NCI-H345 treated with DMSO at 0.1 percent for 48 hours (cell line): ENCODE results near the gene DHDDS.
A peak's percentile ranks its signal among the peaks of the same experiment; 100 is the strongest.
"Not testable (repeated sequence)": the region's sequence is repeated elsewhere in the genome, so short reads cannot be mapped to it uniquely, and the experiment has no call there.

Experiments used
- DNase-seq: peaks from one replicate; lab custom pipeline; 2025; ENCODE audit not compliant: unreplicated experiment; lab: John Stamatoyannopoulos, UW

Gene DHDDS, protein sequence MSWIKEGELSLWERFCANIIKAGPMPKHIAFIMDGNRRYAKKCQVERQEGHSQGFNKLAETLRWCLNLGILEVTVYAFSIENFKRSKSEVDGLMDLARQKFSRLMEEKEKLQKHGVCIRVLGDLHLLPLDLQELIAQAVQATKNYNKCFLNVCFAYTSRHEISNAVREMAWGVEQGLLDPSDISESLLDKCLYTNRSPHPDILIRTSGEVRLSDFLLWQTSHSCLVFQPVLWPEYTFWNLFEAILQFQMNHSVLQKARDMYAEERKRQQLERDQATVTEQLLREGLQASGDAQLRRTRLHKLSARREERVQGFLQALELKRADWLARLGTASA

DNA sequence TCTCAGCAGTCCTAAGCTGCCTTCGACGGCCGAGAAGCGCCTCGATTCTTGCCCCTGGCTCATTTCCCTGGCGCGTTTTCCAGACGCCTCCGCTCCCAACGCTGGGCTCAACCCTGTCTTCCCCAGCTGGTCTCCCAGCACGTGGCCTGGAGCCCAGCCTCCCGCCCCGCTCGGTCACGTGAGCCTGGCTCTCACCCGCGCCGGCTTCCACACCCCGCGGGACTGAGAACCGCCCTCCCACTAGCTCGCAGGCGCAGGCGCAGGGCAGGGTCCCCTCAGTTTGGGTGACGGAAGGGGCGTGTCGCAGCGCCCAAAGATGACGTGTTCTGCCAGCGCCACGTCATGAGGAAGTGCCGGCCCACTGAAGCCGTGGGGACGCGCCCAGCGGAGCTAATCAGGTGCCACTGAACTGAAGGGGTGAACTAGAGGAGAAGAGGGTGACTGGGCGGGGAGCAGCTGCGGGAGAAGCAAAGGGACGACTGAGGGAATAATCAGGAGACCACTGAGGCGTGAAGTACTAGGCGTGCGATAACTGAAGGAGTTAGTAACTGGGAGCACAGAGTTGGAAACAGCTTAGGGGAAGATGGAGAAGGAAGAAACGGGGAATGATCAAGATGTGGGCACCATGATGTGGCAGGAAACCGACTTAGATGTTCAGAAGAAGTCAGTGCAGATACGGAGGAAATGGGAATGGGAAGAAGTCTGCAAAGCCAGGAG is at the start of gene DHDDS:
Gene DHDDS (plus strand): TSS at position 343 of the 717 bp plus-strand sequence. CDS start 625 bp downstream, outside the sequence.
- DNase-seq, result peak; percentile 95

DNA sequence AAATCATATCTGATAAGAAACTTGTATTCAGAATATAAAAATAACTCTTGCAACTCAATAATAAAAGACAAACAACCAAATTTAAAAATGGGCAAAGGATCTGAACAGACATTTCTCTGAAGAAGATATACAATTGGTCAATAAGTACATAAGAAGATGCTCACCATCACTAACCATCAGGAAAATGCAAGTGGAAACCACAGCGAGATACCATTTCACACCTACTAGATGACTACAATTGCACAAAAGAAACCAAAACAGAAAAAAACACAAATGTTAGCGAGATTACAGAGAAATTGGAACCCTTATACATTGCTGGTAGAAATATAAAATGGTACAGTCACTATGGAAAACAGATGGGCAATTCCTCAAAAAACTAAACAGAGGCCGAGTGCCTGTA is 48.0 kb upstream of the DHDDS start:
- no peak for DNase-seq

- not testable (repeated sequence) for DNase-seq
These were observed 47.1 kb upstream of the DHDDS start for GRCh38 chr1:26385063-26385462.

- DNase-seq, result no peak
These were observed 44.7 kb upstream of the DHDDS start for GRCh38 chr1:26387447-26387846.

- no peak for DNase-seq
These were observed 43.2 kb upstream of the DHDDS start for GRCh38 chr1:26388791-26389445.

GRCh38 chr1:26389604-26390247 is 42.4 kb upstream of the DHDDS start:
- no peak for DNase-seq

DNA sequence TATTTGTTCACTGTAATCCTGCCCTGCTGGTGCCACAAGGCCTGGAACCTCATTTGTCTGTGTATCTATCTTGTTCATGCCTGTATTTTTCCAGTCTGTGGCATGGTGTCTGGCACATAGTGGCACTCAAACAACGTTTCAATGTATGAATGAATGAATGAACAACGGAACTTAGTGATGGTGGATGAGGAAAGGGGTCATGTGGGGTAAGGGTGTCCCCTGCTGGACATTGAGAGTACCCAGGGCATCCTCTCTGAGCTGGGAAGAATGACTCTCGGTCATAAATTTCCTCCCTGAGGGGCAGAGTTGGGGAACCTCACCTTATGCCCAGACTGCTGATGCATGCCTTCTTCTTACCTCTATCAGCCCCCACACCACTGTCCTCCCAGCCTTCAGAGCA is 40.7 kb upstream of the DHDDS start:
- DNase-seq, result no peak

DNA sequence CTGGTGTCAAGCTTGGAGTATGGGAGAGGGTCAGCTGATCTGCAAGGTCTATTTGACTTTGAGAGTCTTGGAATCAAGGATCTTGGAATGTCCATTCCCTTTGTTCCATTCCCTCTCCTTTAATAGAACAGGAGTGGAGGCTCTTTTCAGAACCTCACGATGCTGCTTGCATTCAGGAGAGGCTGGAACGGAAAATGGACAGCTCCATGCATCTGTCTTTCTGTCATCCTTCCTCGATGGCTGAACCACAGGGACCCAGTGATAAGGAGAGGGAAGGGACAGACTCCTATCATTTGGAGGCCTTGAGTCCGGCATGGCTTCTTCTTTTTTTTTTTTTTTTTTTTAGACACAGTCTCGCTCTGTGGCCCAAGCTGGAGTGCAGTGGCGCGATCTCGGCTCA is 36.4 kb upstream of the DHDDS start:
- no peak for DNase-seq

GRCh38 chr1:26399034-26399433 is 33.1 kb upstream of the DHDDS start:
- DNase-seq, result no peak

- no peak for DNase-seq
These were observed 30.2 kb upstream of the DHDDS start for GRCh38 chr1:26401891-26402290.

- DNase-seq, result no peak
These were observed 28.5 kb upstream of the DHDDS start for GRCh38 chr1:26403656-26404055.

GRCh38 chr1:26404641-26405040 is 27.5 kb upstream of the DHDDS start:
- no peak for DNase-seq

GRCh38 chr1:26405281-26405915 is 26.7 kb upstream of the DHDDS start:
- DNase-seq, result no peak

- DNase-seq, result no peak
These were observed 23.5 kb upstream of the DHDDS start for GRCh38 chr1:26408604-26409003.

- no peak for DNase-seq
These were observed 22.8 kb upstream of the DHDDS start for GRCh38 chr1:26409191-26409807.

DNA sequence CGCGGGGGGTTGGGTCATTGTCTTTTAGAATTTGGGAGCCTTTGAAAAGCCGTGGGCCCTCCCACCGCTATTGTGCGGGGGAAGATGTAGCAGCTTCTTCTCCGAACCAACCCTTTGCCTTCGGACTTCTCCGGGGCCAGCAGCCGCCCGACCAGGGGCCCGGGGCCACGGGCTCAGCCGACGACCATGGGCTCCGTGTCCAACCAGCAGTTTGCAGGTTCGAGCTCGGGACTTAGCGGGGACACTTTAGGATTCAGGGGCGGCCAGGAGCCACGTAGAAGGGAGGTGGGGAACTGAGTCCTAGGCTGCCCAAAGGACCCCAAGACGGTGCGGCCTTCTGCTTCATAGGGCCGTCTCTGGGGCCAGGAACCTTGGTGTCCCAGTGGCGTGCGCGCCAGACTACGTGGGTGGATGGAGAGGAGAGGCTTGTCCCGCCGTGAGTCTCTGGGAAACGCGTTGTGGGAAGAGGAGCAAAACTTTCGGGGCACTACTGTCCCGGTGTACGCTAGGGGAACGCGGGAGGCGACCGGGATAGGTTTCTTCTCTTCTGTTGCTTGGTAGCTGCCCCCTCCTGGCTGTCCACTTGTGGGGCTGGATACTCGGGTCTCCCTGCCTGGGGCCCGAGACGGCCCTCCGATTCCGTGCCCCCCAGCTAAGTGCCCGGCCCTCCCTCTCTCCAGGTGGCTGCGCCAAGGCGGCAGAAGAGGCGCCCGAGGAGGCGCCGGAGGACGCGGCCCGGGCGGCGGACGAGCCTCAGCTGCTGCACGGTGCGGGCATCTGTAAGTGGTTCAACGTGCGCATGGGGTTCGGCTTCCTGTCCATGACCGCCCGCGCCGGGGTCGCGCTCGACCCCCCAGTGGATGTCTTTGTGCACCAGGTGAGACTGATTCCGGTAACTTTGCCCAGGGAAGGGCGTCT is 21.2 kb upstream of the DHDDS start, which contains the start of gene LIN28A:
Gene LIN28A (plus strand): TSS at position 112 of the 918 bp plus-strand sequence. CDS start 75 bp downstream, at position 187.
- no peak for DNase-seq

DNA sequence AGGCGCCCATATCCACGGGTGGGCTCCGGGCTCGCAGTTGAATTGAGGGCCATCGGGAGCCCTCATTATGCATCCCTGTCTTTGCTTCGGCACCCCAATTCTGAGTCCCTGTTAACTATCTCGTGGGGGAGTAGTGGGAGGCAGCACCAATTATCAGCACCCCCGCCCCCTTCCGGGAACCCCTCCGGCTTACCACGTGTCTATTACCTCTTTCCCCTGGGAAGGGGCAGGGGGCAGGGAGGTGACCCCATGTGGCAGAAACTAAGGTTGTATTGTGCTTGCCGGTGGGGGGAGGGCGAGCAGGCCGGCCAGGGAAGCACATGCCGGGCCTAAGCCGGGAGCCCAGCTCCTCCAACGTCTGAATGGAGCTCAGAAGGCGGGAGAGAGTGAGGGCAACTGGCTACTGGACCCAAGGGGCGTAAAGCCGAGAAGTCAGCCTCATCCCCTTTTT is 20.5 kb upstream of the DHDDS start:
- no peak for DNase-seq

GRCh38 chr1:26412180-26412840 is 19.8 kb upstream of the DHDDS start:
- DNase-seq, result no peak

DNA sequence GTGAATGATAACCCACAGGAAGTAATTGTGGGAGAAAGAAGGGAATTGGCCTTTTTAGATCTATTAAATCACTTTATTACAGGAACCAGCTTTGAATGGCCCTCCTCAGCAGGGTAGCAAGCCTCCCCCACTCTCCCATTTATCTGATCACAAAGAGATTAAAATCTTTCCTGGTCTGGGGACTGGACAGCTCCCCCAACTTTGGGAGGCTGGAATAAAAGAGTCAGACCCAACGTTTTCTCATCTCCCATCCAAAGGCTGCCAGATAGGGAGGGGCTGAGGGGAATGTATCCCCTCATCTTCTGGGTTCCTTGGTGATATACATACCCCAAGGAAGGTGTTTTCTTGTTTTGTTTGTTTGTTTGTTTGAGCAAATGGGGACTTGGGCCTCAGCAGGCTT is 19.1 kb upstream of the DHDDS start:
- no peak for DNase-seq
